Measurements from ENCODE around the gene HS3ST4. TPM values are rescaled to one million over a fixed set of nuclear protein-coding genes. Genes with fewer than 3 reads are reported as not detected.
A peak's percentile ranks its signal among the peaks of the same experiment; 100 is the strongest.

HS3ST4 gene
- polyA plus RNA-seq, 1 donor, result not detected

GRCh38 chr16:25897702-25898101 lies 205.9 kb downstream of the HS3ST4 start:
- no peak for DNase-seq

DNA sequence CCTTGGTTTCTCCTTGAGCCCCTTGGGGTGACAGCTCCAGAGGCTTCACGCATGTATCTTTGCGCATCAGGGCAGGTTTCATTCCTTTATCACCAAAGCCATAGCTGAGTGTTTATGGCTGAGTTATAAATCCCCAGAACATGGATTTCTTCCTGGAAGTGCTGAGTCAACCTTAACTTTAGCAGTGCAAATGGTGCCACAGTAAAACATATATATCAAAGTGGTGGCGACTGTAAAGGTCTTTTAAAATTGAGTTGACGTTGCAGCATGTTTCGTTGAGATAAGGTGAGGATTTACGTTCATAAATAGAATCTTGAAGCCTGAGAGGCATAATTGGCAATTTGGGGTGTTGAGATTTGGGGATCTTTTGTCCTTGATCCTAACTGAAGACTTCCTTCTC lies 214.1 kb downstream of the HS3ST4 start:
- no peak for DNase-seq

GRCh38 chr16:25910971-25911370 lies 219.2 kb downstream of the HS3ST4 start:
- no peak for DNase-seq

GRCh38 chr16:25912321-25912720 lies 220.6 kb downstream of the HS3ST4 start:
- DNase-seq, result no peak

GRCh38 chr16:25914357-25914962 lies 222.7 kb downstream of the HS3ST4 start:
- DNase-seq, result no peak

- DNase-seq, result peak; percentile 10
These were observed 224.3 kb downstream of the HS3ST4 start for GRCh38 chr16:25916037-25916436.

GRCh38 chr16:25922438-25922837 lies 230.7 kb downstream of the HS3ST4 start:
- DNase-seq, result no peak

DNA sequence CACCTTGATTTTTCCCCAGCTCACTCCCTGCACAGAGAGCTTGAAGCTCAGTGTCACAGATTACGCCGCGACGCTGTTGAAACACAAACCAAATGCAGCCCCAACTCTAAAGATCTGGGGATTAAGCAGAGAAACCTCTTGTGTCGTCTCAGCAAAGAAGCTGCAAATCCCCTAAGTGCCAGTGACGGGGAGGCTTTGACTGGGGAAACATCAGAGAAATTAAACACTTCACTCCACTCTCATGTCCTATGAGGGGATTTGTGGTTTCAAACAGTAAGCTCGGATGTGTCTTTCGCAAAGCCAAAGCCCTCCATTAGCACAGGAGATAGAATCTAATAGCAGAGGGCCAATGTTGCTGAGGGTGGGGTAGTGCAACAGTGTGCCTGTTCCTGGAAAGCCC lies 233.7 kb downstream of the HS3ST4 start:
- DNase-seq, result no peak

DNA sequence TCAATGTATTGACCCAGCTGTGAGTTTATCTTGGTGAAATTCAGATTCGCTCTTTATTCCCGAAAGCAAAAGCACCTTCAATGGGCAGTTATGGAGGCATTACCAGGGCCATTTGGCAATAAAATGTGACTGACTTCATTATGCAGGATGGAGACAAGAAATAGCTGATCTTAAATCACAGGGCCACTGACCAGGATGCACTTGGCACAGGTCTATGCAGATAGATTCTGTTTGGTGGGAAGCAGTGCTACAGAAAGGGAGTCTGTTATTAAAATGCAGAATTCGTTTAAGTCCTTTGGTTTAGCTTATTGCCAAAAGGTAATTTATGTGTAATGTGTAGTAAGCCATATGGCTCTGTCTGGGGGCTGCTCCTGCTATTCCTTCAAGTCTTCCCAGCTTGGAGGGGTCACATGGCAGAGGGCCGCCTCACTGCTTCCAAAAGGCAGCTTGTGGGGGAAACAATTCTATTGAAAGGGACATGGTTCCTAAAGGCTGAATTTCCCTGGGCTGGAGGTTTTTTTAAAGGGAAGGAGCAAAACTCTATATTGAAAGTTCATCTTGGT lies 239.8 kb downstream of the HS3ST4 start:
- no peak for DNase-seq

DNA sequence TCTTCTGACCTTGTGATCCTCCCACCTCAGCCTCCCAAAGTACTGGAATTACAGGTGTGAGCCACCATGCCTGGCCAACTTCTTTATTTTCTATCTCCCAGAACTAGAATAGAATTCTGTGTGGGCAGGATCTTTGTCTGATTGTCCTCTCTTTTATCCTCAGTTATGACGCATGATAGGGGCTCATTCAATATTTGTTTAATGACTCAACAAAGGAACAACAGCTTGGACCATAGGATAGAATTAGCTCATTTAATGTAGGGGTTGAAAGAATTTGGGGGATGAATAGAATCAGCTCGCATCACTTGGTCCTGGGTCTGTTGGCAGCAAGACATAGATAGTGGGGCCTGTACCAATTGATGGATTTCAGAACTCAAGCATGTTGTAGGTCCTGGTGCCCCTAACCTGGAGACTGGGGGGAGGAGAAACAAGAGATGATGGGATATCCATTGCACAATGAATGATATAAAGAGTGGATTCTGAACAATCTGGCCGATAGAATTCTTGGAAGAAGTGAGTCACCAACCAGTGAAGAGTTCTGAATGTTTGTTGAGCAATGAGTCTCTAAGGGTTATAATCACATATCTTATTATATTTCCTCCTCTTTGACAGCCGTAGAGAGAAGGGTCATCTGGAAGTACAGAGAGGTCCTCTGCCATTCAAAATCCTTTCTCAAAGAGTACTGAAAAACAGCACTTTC lies 250.2 kb downstream of the HS3ST4 start:
- no peak for DNase-seq

DNA sequence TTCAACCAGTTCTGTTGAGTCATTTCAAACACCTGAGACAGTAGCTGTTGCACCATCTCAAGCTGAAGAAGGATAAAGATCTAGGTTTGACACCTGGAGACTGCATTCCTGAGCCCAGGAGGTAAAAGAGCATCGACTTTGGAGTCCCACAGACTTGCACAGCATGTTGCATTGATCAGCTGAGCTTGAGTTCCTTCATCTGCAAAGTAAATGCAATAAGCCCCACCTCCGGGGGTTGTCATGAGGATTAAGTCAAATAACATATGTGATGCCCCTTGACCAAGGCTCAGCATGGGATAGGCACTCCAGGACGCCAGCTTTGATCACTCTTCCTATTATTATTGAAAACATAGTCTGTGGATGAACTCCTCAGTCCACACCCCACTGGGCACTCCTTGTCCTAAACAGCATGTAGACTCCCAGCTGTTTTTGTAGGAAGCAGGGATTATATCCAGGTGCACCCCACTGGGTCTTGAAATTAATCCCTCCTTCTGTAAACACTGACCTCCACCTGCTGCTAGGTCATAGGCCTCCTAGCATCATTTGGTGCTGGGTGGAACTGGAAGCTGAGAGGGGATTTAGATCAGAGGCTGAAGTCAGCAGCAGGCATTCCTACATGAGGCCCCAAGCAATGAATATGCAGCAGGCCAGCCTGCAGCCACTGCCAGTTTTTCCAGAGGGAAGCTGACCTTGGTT lies 259.0 kb downstream of the HS3ST4 start:
- DNase-seq, result no peak

DNA sequence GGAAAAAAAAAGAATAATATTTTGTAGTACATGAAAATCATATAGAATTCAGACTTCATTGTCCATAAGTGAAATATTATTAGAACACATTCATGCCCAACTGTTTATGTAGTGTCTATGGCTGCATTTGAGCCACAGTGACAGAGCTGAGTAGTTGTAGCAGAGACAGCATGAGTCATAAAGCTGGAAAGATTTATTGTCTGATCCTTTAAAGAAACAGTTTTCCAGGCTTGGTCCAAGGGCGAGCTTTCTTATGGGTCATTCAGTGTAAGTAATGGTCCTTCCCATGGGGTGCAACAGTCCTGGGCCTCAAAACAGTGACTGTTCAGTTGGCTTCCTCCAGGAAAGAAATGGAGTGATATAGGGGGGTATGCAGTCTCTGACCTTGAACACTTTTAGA lies 260.2 kb downstream of the HS3ST4 start:
- DNase-seq, result no peak

DNA sequence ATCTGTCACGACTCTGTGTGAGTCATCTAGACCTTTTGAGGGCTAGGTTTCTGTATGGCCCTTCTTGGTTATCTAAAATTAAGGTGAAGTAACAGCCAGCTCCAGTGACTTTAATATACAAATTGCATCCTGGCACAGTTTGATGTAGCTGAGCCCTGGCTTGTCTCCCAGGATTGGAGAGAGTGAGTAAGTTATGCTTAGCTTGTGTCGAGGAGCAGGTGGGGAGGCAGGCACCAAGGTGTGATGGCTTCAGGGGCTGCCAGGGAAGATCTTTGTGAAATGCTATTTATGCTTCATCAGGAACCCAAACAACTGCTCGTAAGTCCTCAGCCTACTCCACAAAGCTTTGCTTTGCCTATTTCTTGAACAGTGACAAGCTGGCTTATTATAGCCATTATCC lies 261.2 kb downstream of the HS3ST4 start:
- DNase-seq, result no peak

DNA sequence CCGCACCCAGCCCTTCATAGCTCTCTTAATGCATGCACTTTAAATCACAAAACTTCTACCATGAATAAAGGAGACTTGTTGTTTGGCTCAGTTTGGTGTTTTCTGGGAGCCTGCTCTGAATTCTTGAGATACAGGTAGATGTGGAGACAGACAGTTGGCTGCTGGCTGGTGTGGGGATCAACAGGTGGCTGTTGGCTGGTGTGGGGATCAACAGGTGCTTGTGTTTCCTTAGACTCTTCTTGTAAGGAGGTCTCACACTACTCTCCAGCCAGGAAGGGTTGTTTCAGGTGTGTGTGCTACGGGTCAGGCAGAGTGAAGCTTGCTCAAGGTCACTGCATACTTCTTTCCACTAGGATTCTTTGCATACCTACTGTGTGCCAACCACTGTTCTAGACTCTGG lies 265.9 kb downstream of the HS3ST4 start:
- no peak for DNase-seq

DNA sequence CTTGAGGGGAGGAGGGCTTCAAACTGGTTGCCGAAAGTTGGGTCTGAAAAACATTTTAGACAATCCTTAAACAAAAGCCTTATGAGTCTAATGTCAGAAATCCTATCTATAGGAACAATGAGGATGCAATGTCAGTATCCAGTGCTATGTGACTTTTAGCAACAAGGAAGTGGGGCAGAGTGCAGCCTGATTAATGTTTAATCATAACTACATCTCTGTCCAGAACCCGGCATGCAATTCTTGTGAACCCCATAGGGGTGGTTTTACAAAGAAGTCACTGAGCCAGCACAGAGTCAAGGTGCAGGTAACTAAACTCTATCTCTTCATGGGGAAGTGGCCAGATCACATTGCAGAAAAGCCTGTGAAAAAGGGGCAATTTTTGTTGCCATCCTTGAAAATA lies 267.5 kb downstream of the HS3ST4 start:
- no peak for DNase-seq

DNA sequence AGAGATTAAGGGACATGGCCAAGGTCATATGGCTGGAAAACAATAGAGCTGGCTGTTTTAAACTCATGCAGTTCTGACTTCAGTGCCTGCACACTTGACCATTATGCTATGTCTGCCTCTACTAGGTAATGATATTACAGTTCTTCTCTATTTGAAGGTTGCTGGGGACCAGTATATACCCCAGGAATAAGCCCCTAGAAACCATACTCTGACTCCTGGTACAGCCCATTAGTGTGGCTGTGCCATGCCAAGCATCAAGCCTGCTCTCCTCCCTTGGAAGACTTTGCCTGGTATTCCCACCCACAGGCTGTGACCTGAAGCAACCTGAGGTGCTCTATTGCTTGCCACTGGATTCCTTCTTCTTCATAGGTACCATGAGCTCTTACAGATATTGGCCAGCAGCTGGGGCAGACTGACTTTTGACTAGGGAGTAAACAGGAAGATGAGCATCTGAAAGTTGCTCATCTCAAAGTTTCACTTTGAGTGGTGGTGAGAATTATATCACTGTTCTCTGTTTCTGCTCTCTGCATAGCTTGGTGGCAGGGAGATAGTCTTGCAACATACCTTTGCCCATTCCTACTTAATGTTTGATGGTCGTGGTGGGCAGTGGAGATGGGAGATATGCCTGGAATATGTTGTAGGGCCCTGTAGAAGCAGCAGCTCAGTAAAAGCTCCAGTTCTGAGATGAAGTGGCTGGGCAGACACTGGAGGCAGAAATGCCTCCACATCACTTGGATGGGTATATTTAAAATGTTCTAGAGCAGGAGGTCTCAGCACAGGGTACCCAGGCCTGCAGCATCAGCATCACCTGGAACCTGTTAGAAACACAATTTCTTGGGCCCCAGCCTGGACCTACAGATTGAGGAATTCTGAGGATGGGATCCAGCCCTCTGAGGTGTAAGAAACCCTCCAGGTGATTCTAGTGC lies 274.7 kb downstream of the HS3ST4 start:
- no peak for DNase-seq

DNA sequence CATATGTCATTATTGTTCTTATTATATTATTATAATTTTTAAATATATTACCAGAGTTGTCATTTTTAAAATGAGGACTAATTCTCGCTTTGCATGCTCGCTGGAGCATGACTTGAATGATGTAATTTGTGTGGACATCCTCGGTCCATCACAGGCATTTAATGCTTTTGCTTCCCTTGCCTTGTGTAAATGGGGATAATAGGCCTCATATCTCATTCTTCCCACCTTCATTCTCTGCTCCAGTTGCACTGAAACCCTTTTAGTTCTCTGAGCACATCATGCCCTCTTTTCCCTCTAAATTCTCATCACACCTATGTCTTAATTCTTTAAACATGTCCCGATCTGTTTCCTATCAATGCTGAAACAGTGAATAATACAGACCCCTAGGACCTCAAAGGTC lies 285.4 kb downstream of the HS3ST4 start:
- DNase-seq, result no peak

- peak; percentile 24 for DNase-seq
These were observed 286.5 kb downstream of the HS3ST4 start for GRCh38 chr16:25978218-25978617.

- no peak for DNase-seq
These were observed 296.3 kb downstream of the HS3ST4 start for GRCh38 chr16:25988084-25988483.

- DNase-seq, result no peak
These were observed 297.1 kb downstream of the HS3ST4 start for GRCh38 chr16:25988882-25989281.

DNA sequence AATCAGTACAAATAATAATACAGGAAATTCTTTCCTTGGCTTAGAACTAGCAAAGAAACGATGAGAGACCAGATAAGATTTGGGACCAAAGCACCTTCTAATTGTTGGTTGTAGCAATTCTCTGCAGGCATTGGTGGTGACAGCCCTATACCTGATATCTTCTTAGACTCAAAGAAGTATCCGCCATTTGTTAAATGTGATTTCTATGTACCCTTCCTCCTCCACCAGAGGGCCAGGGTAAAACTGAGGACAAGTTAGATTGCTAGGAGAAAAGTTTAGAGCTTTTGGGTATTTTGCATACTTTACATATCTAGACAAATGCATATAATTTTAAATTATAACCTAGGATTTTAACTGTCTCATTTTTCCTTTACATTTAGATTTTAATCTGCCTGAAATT lies 304.3 kb downstream of the HS3ST4 start:
- no peak for DNase-seq

DNA sequence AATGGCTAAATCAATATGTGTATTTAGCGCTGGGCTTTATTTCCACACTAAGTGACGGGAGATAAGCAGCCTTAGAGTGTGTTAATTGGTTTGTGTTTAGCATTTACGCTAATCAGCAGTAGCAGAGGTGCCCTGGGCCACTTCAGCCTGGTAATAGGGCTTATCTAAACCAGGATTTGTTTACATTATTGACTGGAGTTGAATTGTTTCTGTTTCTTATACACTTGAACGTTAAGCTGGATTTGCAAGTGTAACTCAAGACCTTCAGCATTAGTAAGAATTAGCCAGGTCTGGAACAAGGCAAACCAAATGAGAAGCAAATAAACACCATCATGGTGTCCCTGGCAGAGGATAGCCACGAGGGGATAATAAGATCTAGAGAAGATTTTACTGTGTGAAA lies 313.6 kb downstream of the HS3ST4 start:
- DNase-seq, result no peak

DNA sequence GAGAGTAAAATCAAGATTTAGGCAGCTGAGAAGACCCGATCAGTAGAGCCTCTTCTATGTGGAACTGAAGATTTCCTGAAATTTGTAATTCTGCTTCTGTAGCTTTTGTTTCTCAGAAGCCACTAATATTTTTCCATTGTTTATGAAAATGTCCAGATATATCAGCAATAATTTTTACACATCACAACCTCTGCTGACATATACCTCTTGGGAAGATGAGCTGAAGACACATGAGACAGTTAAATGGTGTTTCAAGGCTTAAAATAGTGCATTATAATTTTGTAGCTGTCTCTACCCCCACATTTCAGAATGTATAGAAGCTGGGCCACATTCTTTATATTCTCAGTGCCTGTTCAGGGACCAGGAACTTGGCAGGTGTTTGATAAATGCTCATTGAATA lies 320.6 kb downstream of the HS3ST4 start:
- no peak for DNase-seq
